Naive thymus-derived CD4-positive, alpha-beta T cell (primary cell): ENCODE results near the gene PDHX. TPM values are rescaled to one million over a fixed set of nuclear protein-coding genes. Genes with fewer than 3 reads are reported as not detected.
A peak's percentile ranks its signal among the peaks of the same experiment; 100 is the strongest.

Experiments
- ATAC-seq: fragments of 150-1000 bp; cut with Tn5 transposase; 2 replicates; pipeline ENCODE4 v1.10.0; 2021; ENCODE audit warnings: mild to moderate bottlenecking, moderate library complexity
- CTCF ChIA-PET: fragments of 350-600 bp; sonication (Branson Sonifier 250); formaldehyde crosslinking; loops from one replicate; lab custom pipeline; 2021; ENCODE audit warnings: antibody characterized with exemption; lab: Charles Lee
- POLR2A ChIA-PET: fragments of 350-600 bp; sonication (Branson Sonifier 250); formaldehyde crosslinking; loops from one replicate; lab custom pipeline; 2021; ENCODE audit warnings: antibody characterized with exemption, inconsistent platforms; lab: Charles Lee
- DNase-seq, 9 donors: peaks; one replicate each; pipeline versions ENCODE4 v3.0.0 to v3.0.0-alpha.2; 2020 to 2022; ENCODE audit warnings: mixed read lengths in 1 of 9
- H3K27ac ChIP-seq: one replicate; pipeline ENCODE4 v1.7.0; 2013; ENCODE audit warnings: mild to moderate bottlenecking, low read depth, low read length, moderate library complexity
- H3K27me3 ChIP-seq, 2 donors: one replicate each; pipeline ENCODE4 v1.7.0; 2013; ENCODE audit warnings: low read length in 2 of 2, mild to moderate bottlenecking in 2 of 2, moderate library complexity in 2 of 2; ENCODE audit not compliant: control insufficient read depth in 2 of 2, insufficient read depth in 2 of 2
- H3K36me3 ChIP-seq, 3 experiments: 1 replicate in 2 of 3; 2 replicates in 1 of 3; pipeline ENCODE4 v1.7.0; 2013; ENCODE audit warnings: low read length in 3 of 3, mild to moderate bottlenecking in 3 of 3, moderate library complexity in 1 of 3; ENCODE audit not compliant: insufficient read depth in 3 of 3, control insufficient read depth in 2 of 3
- H3K4me1 ChIP-seq, 2 donors: one replicate each; pipeline ENCODE4 v1.7.0; 2013; ENCODE audit warnings: low read length in 2 of 2, mild to moderate bottlenecking in 2 of 2, moderate library complexity in 1 of 2; ENCODE audit not compliant: control insufficient read depth in 2 of 2, insufficient read depth in 2 of 2
- H3K4me3 ChIP-seq: 2 replicates; pipeline ENCODE4 v1.7.0; 2013; ENCODE audit warnings: mild to moderate bottlenecking, low read length
- H3K9me3 ChIP-seq, 3 experiments: 1 replicate in 2 of 3; 2 replicates in 1 of 3; pipeline ENCODE4 v1.7.0; 2013; ENCODE audit warnings: low read length in 3 of 3; ENCODE audit not compliant: control insufficient read depth in 2 of 3
- H3K27ac Mint-ChIP-seq, 9 donors: one replicate each; pipeline ENCODE4 v1.8.0; 2020 to 2022; ENCODE audit warnings: mixed read lengths in 9 of 9, mild to moderate bottlenecking in 8 of 9, moderate library complexity in 5 of 9, inconsistent platforms in 2 of 9
- H3K27me3 Mint-ChIP-seq, 5 donors: one replicate each; pipeline ENCODE4 v1.8.0; 2021 to 2022; ENCODE audit warnings: mixed read lengths in 5 of 5, mild to moderate bottlenecking in 1 of 5
- H3K36me3 Mint-ChIP-seq, 5 donors: one replicate each; pipeline ENCODE4 v1.8.0; 2020 to 2022; ENCODE audit warnings: mixed read lengths in 5 of 5, mild to moderate bottlenecking in 3 of 5, inconsistent platforms in 1 of 5
- H3K4me1 Mint-ChIP-seq, 7 donors: one replicate each; pipeline ENCODE4 v1.8.0; 2020 to 2022; ENCODE audit warnings: mixed read lengths in 7 of 7, mild to moderate bottlenecking in 3 of 7, inconsistent platforms in 1 of 7
- H3K4me3 Mint-ChIP-seq, 10 donors: one replicate each; pipeline ENCODE4 v1.8.0; 2020 to 2022; ENCODE audit warnings: mild to moderate bottlenecking in 10 of 10, mixed read lengths in 10 of 10, moderate library complexity in 6 of 10, inconsistent platforms in 2 of 10
- H3K9me3 Mint-ChIP-seq, 11 donors: one replicate each; pipeline ENCODE4 v1.8.0; 2020 to 2022; ENCODE audit warnings: mixed read lengths in 11 of 11, mild to moderate bottlenecking in 4 of 11, inconsistent platforms in 1 of 11, moderate library complexity in 1 of 11
- intact Hi-C, 2 donors: fragments of 100-400 bp; cut with micrococcal nuclease; formaldehyde crosslinking; loops; one replicate each; pipeline ENCODE4 v1.15.1; 2023
- polyA plus RNA-seq, 2 donors: library from polyadenylated mRNA; unstranded; fragments of 300-500 nt; fragmentation: Illumina TruSeq; gene quantifications; one replicate each; pipeline ENCODE4 v1.2.3, GENCODE V29; 2021
- total RNA-seq, 6 experiments: library from RNA in 5 of 6; stranded (reverse) in 5 of 6; gene quantifications; 1 replicate in 5 of 6; 2 replicates in 1 of 6; pipeline ENCODE4 v1.2.3 and lab custom pipeline; 2021 to 2026

The PDHX gene
- total and polyA plus RNA-seq, 7 experiments from 2014 or later, result 17.8 to 54.1 (median 26.2) TPM

DNA sequence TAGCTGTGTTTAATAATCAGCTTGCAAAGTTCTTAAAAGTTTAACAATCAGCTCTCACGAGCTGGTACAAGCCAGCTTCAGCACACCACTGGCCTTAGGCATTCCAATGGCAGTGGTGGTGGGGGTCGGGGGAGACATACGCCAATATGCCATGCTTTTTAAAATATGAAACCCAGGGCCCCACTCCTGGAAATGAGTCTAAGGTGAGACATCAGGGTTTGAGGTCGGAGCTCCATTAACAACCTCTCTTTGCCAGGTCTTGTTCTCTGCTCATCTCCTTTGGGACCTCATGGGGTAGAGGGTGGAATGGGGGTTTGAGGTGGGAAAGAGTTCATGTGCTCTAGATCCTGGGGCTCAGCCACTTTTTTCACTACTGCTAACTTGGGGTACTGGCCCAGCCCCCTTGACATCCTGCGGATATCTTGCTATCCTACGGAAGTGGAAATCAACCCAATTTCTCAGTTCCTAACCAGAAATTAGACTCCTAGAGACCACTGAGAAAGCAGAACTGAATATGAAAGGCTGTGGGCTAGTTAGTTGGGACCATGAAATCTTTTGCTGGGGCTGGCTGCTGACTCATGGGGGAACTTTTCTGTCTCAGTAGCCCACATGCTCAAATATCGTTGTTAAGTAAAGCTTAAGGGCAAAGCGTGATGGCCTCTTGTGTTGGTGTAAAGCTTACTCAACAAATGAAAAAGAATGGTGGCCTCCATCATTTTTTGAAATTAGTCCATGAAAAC lies 90.1 kb downstream of the PDHX start:
- ChIA-PET POLR2A (interaction anchor here (1.0 to 1.4 kb wide), 4 partner anchors 57 to 338 kb away, joined by 3 to 4 read pairs (median 3); no protein-coding TSS in a partner anchor), CTCF (interaction anchor here (0.7 to 0.9 kb wide), 3 partner anchors 31 to 387 kb away, joined by 3 read pairs; no protein-coding TSS in a partner anchor)
- Histone ChIP-seq H3K9me3 (no peaks in the 10 kb centered on the region), H3K27ac (no peak overlapping the region), H3K4me1 (peaks cover under 1 to 24% of the 10 kb centered on the region in 2 donors), H3K27me3 (no peaks in the 10 kb centered on the region), H3K4me3 (no peak overlapping the region), H3K36me3 (no peaks in the 10 kb centered on the region)
- no peaks in the 10 kb centered on the region for H3K9me3 Mint-ChIP-seq
- peaks cover 0 to 50% (median 0%) of the 10 kb centered on the region in 5 donors for H3K27me3 Mint-ChIP-seq
- peaks cover 0 to 4% (median 0%) of the 10 kb centered on the region in 5 donors for H3K36me3 Mint-ChIP-seq
- H3K4me1 Mint-ChIP-seq, result peaks cover 2 to 40% (median 17%) of the 10 kb centered on the region in 7 donors
- no peak overlapping the region for H3K4me3 Mint-ChIP-seq
- intact Hi-C loops, result no loop called here
- H3K27ac Mint-ChIP-seq, result no peak overlapping the region
- peak; percentile 71 for ATAC-seq
- peak in 1 of 9 donors; percentile 32 for DNase-seq

DNA sequence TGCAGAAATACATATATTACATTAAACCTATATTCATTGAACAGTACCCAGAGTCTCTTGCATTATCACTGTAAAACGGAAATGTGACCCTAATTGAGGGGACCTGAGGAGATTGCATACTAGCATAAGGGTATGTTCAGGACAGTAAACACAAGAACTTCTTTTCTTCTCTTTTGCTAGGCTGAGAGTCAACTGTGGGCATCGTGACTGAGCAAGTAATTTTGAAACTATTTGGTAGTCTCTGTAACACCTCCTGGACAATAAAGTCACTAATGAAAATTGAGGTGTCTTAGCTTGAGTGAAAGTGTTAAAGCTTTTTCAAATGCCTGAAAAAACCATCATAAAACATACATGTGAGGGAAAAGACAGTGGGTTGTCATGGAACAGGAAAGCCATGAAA lies 90.9 kb downstream of the PDHX start:
- peaks cover 0 to 2% (median 0%) of the 10 kb centered on the region in 5 donors for H3K36me3 Mint-ChIP-seq

DNA sequence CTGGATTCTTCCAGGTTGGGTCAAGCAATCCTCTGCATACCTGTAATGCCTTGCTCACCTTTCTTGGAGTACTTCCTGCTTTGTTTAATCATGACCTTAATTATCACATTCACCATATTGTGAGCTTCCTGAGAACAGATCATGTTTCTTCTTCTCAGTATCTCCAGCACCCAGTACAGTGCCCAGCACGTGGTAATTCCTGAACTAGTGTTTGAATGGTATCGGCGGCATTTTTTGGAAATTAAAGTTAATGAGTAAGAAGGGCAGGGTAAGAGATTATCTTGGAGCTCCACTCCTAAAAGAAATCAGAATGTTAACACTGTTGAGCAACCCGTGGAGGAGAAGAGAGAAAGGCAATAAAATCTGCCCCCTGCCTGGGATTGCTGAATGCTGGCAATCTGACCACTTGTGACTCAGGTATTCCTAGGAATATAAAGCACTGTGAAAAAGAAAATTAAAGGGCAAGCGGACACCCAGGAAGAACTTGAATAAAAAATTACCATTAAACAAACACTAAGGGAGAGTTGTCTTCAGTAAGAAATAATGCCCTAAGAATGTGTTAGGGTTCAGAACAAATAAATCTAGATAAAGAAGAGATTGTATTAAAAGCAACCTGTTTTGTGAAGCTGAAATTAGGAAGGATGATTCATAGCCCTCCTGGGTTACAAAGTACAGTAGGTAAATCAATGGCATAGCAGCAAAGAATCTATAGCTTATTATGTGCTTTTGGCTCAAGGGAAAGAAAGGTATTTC lies 92.9 kb downstream of the PDHX start:
- H3K4me1 Mint-ChIP-seq, result peaks cover 21 to 50% (median 34%) of the 10 kb centered on the region in 7 donors
- H3K27me3 Mint-ChIP-seq, result peaks cover 0 to 47% (median 0%) of the 10 kb centered on the region in 5 donors
- no peaks in the 10 kb centered on the region for H3K9me3 ChIP-seq
- peak overlapping the region in 3 of 9 donors; percentile 1 to 63 (median 59) for H3K27ac Mint-ChIP-seq
- H3K4me3 ChIP-seq, result no peak overlapping the region
- no peak overlapping the region for H3K4me3 Mint-ChIP-seq
- ChIA-PET POLR2A (interaction anchor here (0.5 to 1.5 kb wide), 3 partner anchors 14 to 71 kb away, joined by 3 read pairs; no protein-coding TSS in a partner anchor), CTCF (interaction anchor here (0.8 to 1.8 kb wide), 3 partner anchors 10 to 132 kb away, joined by 3 to 8 read pairs (median 3); no protein-coding TSS in a partner anchor)
- H3K4me1 ChIP-seq, result peaks cover 25 to 41% of the 10 kb centered on the region in 2 donors
- peaks cover 0 to 4% (median 0%) of the 10 kb centered on the region in 5 donors for H3K36me3 Mint-ChIP-seq
- no peak for DNase-seq
- H3K9me3 Mint-ChIP-seq, result no peaks in the 10 kb centered on the region
- H3K36me3 ChIP-seq, result no peaks in the 10 kb centered on the region
- no peaks in the 10 kb centered on the region for H3K27me3 ChIP-seq
- intact Hi-C loops, result no loop called here
- no peak overlapping the region for H3K27ac ChIP-seq
- ATAC-seq, result no peak

More for the DNA sequence above, 90.9 kb downstream of the PDHX start:
- no peak overlapping the region for H3K4me3 ChIP-seq
- peaks cover 0 to 51% (median 0%) of the 10 kb centered on the region in 5 donors for H3K27me3 Mint-ChIP-seq
- H3K9me3 ChIP-seq, result no peaks in the 10 kb centered on the region
- H3K4me3 Mint-ChIP-seq, result peak overlapping the region in 1 of 10 donors; percentile 16
- DNase-seq (no peak), ATAC-seq (no peak)
- H3K4me1 Mint-ChIP-seq, result peaks cover 4 to 45% (median 22%) of the 10 kb centered on the region in 7 donors
- H3K36me3 ChIP-seq, result no peaks in the 10 kb centered on the region
- intact Hi-C loops, result no loop called here
- H3K27me3 ChIP-seq, result no peaks in the 10 kb centered on the region
- CTCF ChIA-PET, result no interaction called here
- peaks cover 7 to 24% of the 10 kb centered on the region in 2 donors for H3K4me1 ChIP-seq
- H3K27ac ChIP-seq, result no peak overlapping the region
- no peaks in the 10 kb centered on the region for H3K9me3 Mint-ChIP-seq
- no peak overlapping the region for H3K27ac Mint-ChIP-seq
- POLR2A ChIA-PET, result interaction anchor here (0.6 to 1.4 kb wide), 5 partner anchors 38 to 337 kb away, joined by 3 to 6 read pairs (median 3); no protein-coding TSS in a partner anchor

DNA sequence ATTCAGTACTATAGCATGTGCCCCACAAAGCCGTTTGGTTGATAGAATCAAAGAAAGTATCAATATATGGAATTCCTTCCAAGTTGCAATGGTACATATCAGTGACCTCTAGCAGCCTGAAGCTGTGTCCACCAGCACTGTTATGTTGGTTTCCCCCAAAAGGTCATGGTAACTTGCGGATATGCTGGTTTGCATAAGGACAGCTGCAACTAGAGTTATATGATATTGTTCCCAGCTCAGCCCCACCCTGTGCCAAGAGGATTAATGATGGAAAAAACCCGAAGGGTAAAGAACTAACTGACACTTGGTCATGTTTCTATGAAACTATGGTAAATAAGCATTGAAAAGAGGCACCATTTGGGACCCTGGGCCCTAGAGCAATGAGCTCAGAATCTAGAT lies 93.5 kb downstream of the PDHX start:
- CTCF ChIA-PET, result interaction anchor here (0.8 to 1.8 kb wide), 5 partner anchors 11 to 173 kb away, joined by 3 to 8 read pairs (median 3); no protein-coding TSS in a partner anchor

DNA sequence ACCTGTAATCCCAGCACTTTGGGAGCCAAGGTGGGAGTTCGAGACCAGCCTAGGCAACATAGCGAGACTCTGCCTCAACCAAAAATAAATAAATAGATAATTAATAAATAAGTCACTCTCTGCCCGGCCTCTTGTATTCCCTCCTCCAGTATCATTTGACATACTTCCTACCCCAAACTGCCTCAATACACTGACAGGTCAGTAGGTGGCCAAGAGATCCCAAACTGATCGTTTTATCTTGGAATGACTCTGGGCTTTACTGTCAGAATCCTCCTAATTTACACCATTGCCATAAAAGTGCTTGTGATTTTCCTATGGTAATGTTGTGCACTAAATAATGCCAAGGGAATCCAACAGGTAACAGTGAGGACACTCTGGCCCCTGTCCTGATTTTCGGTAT lies 94.2 kb downstream of the PDHX start:
- DNase-seq, result no peak
- Mint-ChIP-seq H3K27me3 (peaks cover 0 to 41% (median 0%) of the 10 kb centered on the region in 5 donors), H3K36me3 (peaks cover 0 to 5% (median 0%) of the 10 kb centered on the region in 5 donors), H3K27ac (peak overlapping the region in 2 of 9 donors; percentile 15 to 42), H3K4me1 (peaks cover 21 to 47% (median 34%) of the 10 kb centered on the region in 7 donors), H3K9me3 (no peaks in the 10 kb centered on the region), H3K4me3 (no peak overlapping the region)
- ChIA-PET CTCF (interaction anchor here (0.8 to 1.0 kb wide), 2 partner anchors 129 to 173 kb away, joined by 3 read pairs; no protein-coding TSS in a partner anchor), POLR2A (interaction anchor here (0.6 to 1.5 kb wide), 3 partner anchors 12 to 128 kb away, joined by 3 read pairs; partner anchors contain the start of gene CD44)
- Histone ChIP-seq H3K27me3 (no peaks in the 10 kb centered on the region), H3K4me1 (peaks cover 25 to 36% of the 10 kb centered on the region in 2 donors), H3K9me3 (no peaks in the 10 kb centered on the region), H3K4me3 (no peak overlapping the region), H3K36me3 (no peaks in the 10 kb centered on the region), H3K27ac (no peak overlapping the region)
- ATAC-seq, result no peak
- intact Hi-C loops, result loop anchor here in 1 of 2 donors (5.0 kb wide), 1 partner anchor 332 kb away; no protein-coding TSS in a partner anchor

More for the DNA sequence above, 93.5 kb downstream of the PDHX start:
- no peak overlapping the region for H3K27ac ChIP-seq
- H3K4me1 ChIP-seq, result peaks cover 25 to 41% of the 10 kb centered on the region in 2 donors
- no peaks in the 10 kb centered on the region for H3K9me3 ChIP-seq
- no peak overlapping the region for H3K4me3 Mint-ChIP-seq
- H3K9me3 Mint-ChIP-seq, result no peaks in the 10 kb centered on the region
- peaks cover 0 to 42% (median 0%) of the 10 kb centered on the region in 5 donors for H3K27me3 Mint-ChIP-seq
- H3K36me3 ChIP-seq, result no peaks in the 10 kb centered on the region
- intact Hi-C loops, result loop anchor here in 1 of 2 donors (5.0 kb wide), 1 partner anchor 332 kb away; no protein-coding TSS in a partner anchor
- H3K4me3 ChIP-seq, result no peak overlapping the region
- no peaks in the 10 kb centered on the region for H3K27me3 ChIP-seq
- DNase-seq (no peak), ATAC-seq (no peak)
- POLR2A ChIA-PET, result interaction anchor here (0.7 to 1.5 kb wide), 2 partner anchors 13 to 70 kb away, joined by 3 read pairs; no protein-coding TSS in a partner anchor
- H3K27ac Mint-ChIP-seq, result peak overlapping the region in 1 of 9 donors; percentile 1
- H3K36me3 Mint-ChIP-seq, result peaks cover 0 to 5% (median 0%) of the 10 kb centered on the region in 5 donors
- peaks cover 21 to 47% (median 34%) of the 10 kb centered on the region in 7 donors for H3K4me1 Mint-ChIP-seq

DNA sequence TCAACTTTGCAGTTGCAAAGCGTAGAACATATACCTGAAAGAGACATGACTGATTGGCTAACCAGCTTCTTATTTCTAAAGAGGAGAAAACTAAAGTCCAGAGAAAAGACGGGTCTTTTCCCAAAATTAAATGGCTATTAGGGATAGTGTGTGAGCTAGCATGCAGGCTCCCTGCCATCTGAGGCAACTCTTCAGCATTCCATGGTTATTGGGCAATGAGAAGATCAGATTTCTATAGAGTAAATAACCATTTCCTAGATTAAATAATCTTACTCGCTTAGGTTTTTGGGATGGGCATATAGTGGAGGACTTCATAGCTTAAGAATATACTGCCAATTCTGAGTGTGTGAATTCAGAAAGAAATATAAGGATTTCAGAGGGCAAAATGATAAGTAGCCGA lies 95.0 kb downstream of the PDHX start:
- no peaks in the 10 kb centered on the region for H3K36me3 ChIP-seq
- no peak overlapping the region for H3K27ac ChIP-seq
- Mint-ChIP-seq H3K4me1 (peaks cover 21 to 50% (median 34%) of the 10 kb centered on the region in 7 donors), H3K36me3 (peaks cover 0 to 5% (median 0%) of the 10 kb centered on the region in 5 donors), H3K27ac (peak overlapping the region in 2 of 9 donors; percentile 9 to 21), H3K9me3 (no peaks in the 10 kb centered on the region), H3K4me3 (no peak overlapping the region), H3K27me3 (peaks cover 0 to 41% (median 0%) of the 10 kb centered on the region in 5 donors)
- POLR2A ChIA-PET, result interaction anchor here (0.8 kb wide), 1 partner anchor 128 kb away, joined by 3 read pairs; the partner anchor contains the start of gene CD44
- DNase-seq (no peak), ATAC-seq (no peak)
- no peak overlapping the region for H3K4me3 ChIP-seq
- CTCF ChIA-PET, result no interaction called here
- intact Hi-C loops, result loop anchor here in 1 of 2 donors (5.0 kb wide), 1 partner anchor 331 kb away; no protein-coding TSS in a partner anchor
- no peaks in the 10 kb centered on the region for H3K9me3 ChIP-seq
- no peaks in the 10 kb centered on the region for H3K27me3 ChIP-seq
- H3K4me1 ChIP-seq, result peaks cover 25 to 28% of the 10 kb centered on the region in 2 donors
